Cardiac muscle cell (in vitro differentiated cells and primary cell): Measurements from ENCODE around the gene CHKB. TPM values are rescaled to one million over a fixed set of nuclear protein-coding genes. Genes with fewer than 3 reads are reported as not detected.
"Not testable (repeated sequence)": the region's sequence is repeated elsewhere in the genome, so short reads cannot be mapped to it uniquely, and the experiment has no call there.

Experiments
- DNase-seq, 2 donors: peaks; one replicate each; pipeline versions ENCODE4 v3.0.0 to v3.0.0-alpha.2; 2010 to 2017; ENCODE audit warnings: low read depth in 1 of 2, low spot score in 1 of 2
- H3K27ac ChIP-seq: fragments of 200-600 bp; sonication (generic); 2 replicates; pipeline ENCODE4 v1.5.1; 2016
- H3K27me3 ChIP-seq: fragments of 200-600 bp; sonication (generic); 2 replicates; pipeline ENCODE4 v1.6.0; 2016; ENCODE audit warnings: control low read depth
- H3K36me3 ChIP-seq: fragments of 200-600 bp; sonication (generic); 2 replicates; pipeline ENCODE4 v1.5.1; 2016; ENCODE audit warnings: control low read depth
- H3K4me1 ChIP-seq: fragments of 200-600 bp; sonication (generic); 2 replicates; pipeline ENCODE4 v1.8.1; 2017; ENCODE audit warnings: low read depth, mild to moderate bottlenecking, mixed run types
- H3K4me3 ChIP-seq: fragments of 200-600 bp; sonication (generic); 2 replicates; pipeline ENCODE4 v1.5.1; 2016; ENCODE audit warnings: mild to moderate bottlenecking
- H3K9me3 ChIP-seq: fragments of 200-600 bp; sonication (generic); 2 replicates; pipeline ENCODE4 v1.5.1; 2017; ENCODE audit warnings: low read depth, mild to moderate bottlenecking, control low read depth
- CTCF ChIP-seq: IDR thresholded peaks from 2 replicates; pipeline ENCODE4 v1.5.1; 2012; ENCODE audit warnings: low read depth, mild to moderate bottlenecking, low read length
- polyA plus RNA-seq: library from polyadenylated mRNA; unstranded; fragments of >200 nt; fragmentation: Nextera tagmentation; extraction: Ambion mirVana; gene quantifications from 2 replicates; pipeline ENCODE4 v1.2.1, GENCODE V29; 2016
- total RNA-seq: library from RNA; depleted of rRNA; stranded (reverse); fragments of >200 nt; gene quantifications from 2 replicates; pipeline ENCODE4 v1.2.3, GENCODE V29; 2016

CHKB gene
- total and polyA plus RNA-seq, 2 experiments from 2014 or later = 73.4 to 100 TPM

DNA sequence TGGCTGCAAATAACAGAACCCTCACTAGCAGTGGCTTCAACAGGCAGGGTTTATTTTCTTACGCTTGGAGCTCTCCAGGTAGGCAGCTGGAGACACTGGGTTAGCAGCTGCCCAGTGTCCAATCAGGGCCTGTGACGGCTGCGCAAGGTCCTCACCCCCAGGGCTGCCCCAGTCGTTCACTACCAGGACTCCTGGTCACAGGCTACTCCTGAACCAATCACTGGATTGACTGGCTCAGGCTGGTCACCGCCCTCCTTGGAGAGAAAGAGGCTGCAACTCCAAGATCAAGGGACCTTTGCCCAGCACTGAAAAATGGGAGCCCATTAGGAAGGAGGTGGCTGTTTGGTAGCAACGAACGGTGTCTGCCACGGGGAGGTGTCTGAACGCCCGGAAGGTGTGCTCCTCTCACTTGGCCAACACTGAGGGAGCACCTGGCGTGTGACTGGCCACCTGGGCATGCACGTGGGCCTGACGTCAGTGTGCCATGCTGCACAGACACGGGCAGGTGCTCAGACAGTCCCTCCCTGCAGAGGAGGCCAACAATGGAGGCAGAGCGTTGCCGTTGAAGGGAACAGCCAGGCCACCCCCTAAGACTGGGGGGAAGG lies 40.2 kb upstream of the CHKB start:
- H3K9me3 ChIP-seq = no peaks in the 10 kb centered on the region
- DNase-seq = no peak
- no peaks in the 10 kb centered on the region for H3K36me3 ChIP-seq
- H3K4me3 ChIP-seq = no peak overlapping the region
- TF ChIP-seq CTCF = no peak
- peaks cover 1% of the 10 kb centered on the region for H3K27me3 ChIP-seq
- peaks cover 14% of the 10 kb centered on the region for H3K4me1 ChIP-seq
- no peak overlapping the region for H3K27ac ChIP-seq

GRCh38 chr22:50621948-50622722 lies 39.5 kb upstream of the CHKB start:
- no peaks in the 10 kb centered on the region for H3K36me3 ChIP-seq
- peaks cover 3% of the 10 kb centered on the region for H3K27me3 ChIP-seq
- H3K4me3 ChIP-seq = peak overlapping the region; percentile 8
- TF ChIP-seq CTCF = no peak
- no peak overlapping the region for H3K27ac ChIP-seq
- DNase-seq = no peak
- H3K9me3 ChIP-seq = no peaks in the 10 kb centered on the region
- H3K4me1 ChIP-seq = peaks cover 10% of the 10 kb centered on the region

- TF ChIP-seq CTCF = no peak
- no peak for DNase-seq
- Histone ChIP-seq H3K27ac (no peak overlapping the region), H3K4me1 (peaks cover 10% of the 10 kb centered on the region), H3K4me3 (peak overlapping the region; percentile 8), H3K36me3 (no peaks in the 10 kb centered on the region), H3K9me3 (no peaks in the 10 kb centered on the region), H3K27me3 (peaks cover 3% of the 10 kb centered on the region)
Observed at GRCh38 chr22:50621356-50621880, 38.8 kb upstream of the CHKB start.

DNA sequence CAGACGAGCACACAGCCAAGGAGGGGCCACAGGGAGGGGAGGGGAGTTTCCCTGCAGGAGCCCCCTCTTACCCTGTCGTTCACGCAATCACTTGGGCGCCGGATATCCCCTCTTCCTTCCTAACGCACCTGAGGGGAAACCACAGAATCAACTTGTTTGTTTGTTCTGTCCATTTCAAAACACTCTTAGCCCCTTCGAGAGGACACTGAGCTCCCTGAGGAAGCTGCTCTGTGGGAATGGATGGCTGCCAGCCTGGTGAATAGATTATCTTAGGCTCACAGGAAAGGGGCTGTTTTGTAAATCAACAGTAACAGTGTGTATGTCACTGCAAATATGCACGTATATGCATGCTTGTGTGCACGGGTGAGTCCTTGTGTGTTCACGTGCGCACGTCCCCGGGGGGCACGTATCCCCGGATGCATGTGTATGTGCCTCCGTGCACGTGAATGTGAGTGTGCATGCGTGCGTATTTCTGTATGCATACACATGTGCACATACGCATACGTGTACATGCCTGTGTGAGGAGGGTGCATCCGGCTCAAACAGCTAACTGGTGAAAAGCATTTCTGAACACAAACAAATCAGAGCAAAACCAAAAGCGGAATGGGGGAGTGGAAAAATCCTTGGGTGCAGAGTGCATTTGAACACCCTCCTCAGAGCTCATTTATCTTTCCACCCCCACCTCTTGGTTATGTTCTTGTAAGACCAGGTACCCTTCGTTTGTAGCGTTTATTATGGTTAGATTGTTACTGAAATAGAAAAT lies 38.1 kb upstream of the CHKB start:
- Histone ChIP-seq H3K4me1 (peaks cover 10% of the 10 kb centered on the region), H3K27me3 (peaks cover 3% of the 10 kb centered on the region), H3K27ac (no peak overlapping the region), H3K9me3 (no peaks in the 10 kb centered on the region), H3K36me3 (no peaks in the 10 kb centered on the region), H3K4me3 (peak overlapping the region; percentile 11)
- peak; percentile 71 for TF ChIP-seq CTCF
- no peak for DNase-seq

DNA sequence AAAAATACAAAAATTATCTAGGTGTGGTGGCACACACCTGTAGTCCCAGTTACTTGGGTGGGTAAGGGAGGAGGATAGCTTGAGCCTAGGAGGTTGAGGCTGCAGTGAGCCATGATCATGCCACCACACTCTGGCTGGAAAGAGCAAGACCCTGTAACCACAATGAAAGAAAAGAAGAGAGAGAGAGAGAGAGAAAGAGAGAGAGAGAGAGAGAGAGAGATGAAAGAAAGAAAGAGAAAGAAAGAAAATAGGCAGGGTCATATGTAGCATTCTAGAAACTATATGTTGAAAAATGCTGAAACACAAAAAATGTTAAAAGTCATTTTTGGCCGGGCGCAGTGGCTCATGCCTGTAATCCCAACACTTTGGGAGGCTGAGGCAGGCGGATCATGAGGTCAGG lies 31.6 kb upstream of the CHKB start:
- H3K36me3 ChIP-seq, H3K4me3 ChIP-seq, H3K4me1 ChIP-seq, H3K27ac ChIP-seq, DNase-seq, H3K9me3 ChIP-seq: not testable (repeated sequence)
- H3K27me3 ChIP-seq = peaks cover 12% of the 10 kb centered on the region
